IPS-15b (cell line): Measurements from ENCODE around the gene ISL2.

Source experiments
- H3K27me3 ChIP-seq: one replicate; pipeline ENCODE4 v1.6.1; 2013; ENCODE audit warnings: low read length; ENCODE audit not compliant: control insufficient read depth, insufficient read depth
- H3K36me3 ChIP-seq: one replicate; pipeline ENCODE4 v1.6.1; 2013; ENCODE audit warnings: low read length; ENCODE audit not compliant: control insufficient read depth, insufficient read depth
- H3K4me1 ChIP-seq: one replicate; pipeline ENCODE4 v1.6.1; 2013; ENCODE audit warnings: mild to moderate bottlenecking, low read length; ENCODE audit not compliant: control insufficient read depth, insufficient read depth
- H3K4me3 ChIP-seq: one replicate; pipeline ENCODE4 v1.5.1; 2013; ENCODE audit warnings: low read depth, low read length
- H3K9ac ChIP-seq: one replicate; pipeline ENCODE4 v1.6.1; 2013; ENCODE audit warnings: low read depth, mild to moderate bottlenecking, low read length
- H3K9me3 ChIP-seq: one replicate; pipeline ENCODE4 v1.6.1; 2013; ENCODE audit warnings: mild to moderate bottlenecking, low read length; ENCODE audit not compliant: control insufficient read depth, insufficient read depth

Gene ISL2

DNA sequence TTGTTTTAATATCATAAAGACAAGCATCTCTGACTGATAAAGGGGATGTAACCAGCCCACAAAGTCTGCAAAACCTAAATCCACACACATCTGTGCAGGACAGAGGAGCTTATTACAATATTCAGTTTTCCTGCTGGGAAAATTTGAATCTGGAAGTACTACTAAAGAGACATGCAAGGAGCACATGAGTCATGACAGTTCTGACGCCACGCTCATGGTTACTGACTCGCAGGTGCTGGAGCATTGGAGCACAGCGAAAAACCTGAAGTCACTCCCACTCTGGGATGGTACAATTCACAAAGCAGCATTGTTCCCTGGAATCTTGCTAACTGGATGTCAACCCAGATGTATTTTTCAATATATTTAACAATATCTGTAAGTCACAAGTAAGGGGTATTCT lies 7.6 kb upstream of the ISL2 start:
- Histone ChIP-seq H3K9me3 (no peaks in the 10 kb centered on the region), H3K9ac (no peak overlapping the region), H3K27me3 (peaks cover 11% of the 10 kb centered on the region), H3K4me1 (peaks cover under 1% of the 10 kb centered on the region), H3K36me3 (no peaks in the 10 kb centered on the region), H3K4me3 (no peak overlapping the region)

DNA sequence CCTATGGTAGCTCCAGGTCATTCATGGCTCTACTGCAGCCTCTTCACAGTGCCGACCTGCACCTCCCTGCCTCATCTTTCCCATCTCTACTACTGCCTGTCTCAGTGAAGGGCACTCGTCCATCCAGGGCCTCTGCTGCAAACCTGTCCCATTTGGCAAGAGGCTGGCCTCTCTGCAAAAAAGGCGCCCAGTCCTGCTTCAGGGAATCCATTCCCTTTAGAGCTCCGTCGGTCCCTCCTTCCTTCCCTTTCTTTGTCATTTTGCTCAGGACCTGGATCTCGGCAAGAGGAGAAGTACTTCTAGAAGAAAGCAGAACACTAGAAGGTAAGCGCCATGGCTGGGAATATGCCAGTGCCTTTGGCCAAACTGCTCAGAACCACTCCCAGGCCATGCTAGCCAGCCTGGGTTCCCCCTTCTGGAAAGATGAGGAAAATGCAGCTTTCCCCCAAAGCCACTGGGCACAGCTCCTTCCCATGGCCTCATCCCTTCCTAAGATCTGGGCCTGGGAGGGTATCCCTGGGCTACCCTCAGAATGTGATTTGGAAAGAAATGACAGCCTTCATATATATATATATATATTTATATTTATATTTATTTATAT lies 6.4 kb upstream of the ISL2 start:
- Histone ChIP-seq H3K9me3 (no peaks in the 10 kb centered on the region), H3K36me3 (no peaks in the 10 kb centered on the region), H3K4me1 (peaks cover 2% of the 10 kb centered on the region), H3K27me3 (peaks cover 16% of the 10 kb centered on the region), H3K9ac (no peak overlapping the region), H3K4me3 (no peak overlapping the region)

DNA sequence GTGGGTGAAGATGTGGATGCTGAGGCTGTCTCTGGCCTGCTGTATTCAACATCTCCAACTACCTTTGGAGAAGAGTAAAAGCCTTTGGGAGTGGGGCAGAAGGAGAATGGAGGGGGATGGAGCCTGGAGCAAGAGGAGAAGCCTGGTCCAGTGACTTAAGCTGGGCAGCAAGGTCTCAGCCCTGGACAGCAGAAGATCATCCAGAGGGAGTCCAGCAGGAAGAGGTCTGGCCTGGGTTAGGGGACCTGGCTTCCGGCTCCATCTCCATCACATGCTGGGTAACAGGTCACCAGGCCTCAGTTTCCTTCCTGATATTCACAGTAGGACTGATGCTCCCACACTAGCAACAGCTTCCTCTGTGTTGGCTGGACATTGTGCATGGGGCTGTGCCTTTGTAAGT lies 3.8 kb upstream of the ISL2 start:
- Histone ChIP-seq H3K27me3 (peaks cover 38% of the 10 kb centered on the region), H3K36me3 (no peaks in the 10 kb centered on the region), H3K9me3 (no peaks in the 10 kb centered on the region), H3K9ac (no peak overlapping the region), H3K4me3 (no peak overlapping the region), H3K4me1 (peaks cover 2% of the 10 kb centered on the region)

DNA sequence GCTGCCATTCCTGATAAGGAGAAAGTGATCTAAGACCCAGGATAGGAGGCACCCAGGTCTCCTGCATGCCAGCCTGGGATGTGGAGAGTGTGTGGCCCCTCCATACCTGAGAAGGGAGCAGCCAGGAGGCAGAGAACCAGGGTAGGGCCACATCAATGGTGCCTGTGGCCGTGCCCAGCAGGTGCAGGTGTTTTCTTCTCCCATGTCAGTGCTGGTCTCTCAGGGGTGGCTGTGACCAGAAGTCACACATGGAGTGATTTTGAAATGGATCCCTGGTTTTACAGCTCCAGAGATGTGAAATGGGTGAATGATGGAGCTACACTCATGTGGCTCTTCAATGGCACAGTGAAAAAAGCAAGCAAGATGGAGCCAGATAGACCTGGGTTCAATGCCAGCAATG lies 3.3 kb upstream of the ISL2 start:
- Histone ChIP-seq H3K4me3 (no peak overlapping the region), H3K9ac (no peak overlapping the region), H3K36me3 (no peaks in the 10 kb centered on the region), H3K27me3 (peaks cover 43% of the 10 kb centered on the region), H3K9me3 (no peaks in the 10 kb centered on the region), H3K4me1 (peaks cover 2% of the 10 kb centered on the region)

DNA sequence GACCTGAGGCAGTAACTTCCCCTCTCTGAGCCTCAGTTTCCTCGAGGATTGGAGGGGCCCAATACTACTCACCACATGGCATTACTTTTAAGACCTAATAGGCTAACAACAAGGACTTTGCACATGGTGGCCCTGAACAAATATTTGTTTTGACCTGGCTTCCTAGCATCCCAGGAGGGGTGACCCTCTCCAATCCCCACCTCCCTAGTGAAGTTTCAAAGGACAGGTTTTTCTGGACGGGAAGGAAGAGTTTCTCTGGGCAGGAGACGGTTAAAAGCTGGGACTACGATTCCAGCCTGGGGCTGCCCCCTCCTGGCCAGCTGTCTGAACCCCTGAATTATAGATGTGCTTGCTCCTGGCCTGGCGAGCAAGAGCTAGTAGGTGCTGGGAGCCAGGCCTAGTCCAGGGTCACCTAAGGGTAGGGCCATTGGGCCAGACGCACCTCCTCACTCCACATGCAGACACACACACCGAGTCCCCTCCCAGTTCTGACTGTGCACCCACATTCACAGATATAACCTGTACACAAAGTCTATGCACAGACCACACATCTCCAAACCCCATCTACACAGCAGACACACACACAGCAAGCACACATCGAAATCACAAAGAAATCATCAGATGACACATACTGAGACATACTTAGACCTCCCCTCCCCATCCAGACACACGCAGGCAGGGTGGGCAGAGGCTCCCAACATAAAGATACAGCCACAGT lies 2.7 kb upstream of the ISL2 start:
- Histone ChIP-seq H3K27me3 (peaks cover 49% of the 10 kb centered on the region), H3K36me3 (no peaks in the 10 kb centered on the region), H3K9me3 (no peaks in the 10 kb centered on the region), H3K9ac (no peak overlapping the region), H3K4me3 (no peak overlapping the region), H3K4me1 (peaks cover 2% of the 10 kb centered on the region)

DNA sequence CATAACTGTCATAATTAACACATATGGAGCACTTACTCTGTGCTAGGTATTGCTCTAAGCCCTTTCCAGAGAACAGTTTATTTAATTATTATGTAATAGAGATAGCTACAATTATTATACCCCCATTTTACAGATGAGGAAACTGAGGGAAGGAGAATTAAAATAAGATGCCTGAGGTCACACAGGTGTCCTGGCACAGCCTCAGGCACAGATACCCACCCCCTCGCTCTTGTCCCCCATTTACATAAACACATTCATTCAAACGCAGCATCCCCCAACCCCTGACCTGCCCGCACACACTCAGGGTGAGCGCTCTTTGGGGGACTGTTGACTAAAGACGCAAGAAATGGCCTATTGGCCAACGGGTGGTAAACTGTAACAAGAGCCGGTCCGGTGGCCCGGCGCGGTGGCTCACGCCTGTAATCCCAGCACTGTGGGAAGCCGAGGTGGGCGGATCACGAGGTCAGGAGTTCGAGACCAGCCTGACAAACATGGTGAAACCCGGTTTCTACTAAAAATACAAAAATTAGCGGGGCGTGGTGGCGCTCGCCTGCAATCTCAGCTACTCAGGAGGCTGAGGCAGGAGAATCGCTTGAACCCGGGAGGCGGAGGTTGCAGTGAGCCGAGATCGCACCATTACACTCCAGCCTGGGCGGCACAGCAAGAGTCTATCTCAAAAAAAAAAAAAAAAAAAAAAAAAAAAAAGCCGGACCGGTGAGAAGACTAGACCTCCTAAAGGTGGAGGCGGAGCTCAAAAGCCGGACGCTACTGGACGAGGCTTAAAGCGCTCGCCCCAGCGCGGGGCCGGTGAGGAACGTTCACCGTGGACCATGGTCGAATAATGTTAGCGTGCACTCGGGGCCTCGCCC lies 1.9 kb upstream of the ISL2 start:
- peaks cover 56% of the 10 kb centered on the region for H3K27me3 ChIP-seq

DNA sequence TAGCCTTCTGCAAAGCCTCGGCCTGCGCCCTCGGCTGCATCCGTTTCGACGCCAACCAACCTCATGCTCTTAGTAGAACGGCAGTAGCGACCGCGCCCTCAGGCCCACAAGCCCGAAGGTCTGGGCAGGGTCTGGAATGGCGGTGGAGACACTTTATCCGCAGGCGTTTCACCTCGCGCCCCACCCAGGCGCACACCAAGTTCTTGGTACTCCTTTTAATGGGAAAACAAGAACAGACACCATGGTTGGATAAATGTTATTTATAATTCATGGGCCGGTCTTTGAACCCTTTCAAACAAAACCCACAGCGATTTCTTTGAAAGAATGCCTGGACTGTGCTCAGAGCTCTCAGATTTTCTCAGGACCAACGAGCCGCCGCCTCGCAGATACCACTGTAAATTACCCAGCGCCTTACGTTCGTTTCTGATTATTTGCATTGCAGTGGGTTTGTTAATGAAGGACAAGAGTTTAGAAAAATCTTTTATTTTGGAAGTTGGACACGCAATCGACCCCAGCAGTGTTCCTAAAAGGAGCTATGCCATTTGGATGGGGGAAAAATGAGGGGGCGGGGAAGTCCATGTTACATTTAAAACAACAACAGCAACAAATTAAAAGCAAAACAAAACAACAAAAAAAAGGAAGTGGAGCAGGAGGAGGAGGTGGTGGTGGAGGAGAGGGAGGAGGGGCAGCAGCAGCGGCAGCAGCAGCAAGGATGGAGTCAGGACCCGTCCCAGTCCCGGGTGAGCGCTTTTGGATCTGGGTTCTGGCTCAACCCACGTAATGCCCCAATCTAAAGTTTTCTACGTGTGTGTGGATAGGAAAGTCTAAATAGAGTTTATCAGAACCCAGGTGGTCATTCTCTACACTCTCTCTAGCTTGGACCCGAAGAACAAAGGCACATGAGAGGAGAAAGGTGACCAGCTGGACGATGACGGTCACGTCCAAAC lies 993 bp upstream of the ISL2 start:
- no peaks in the 10 kb centered on the region for H3K9me3 ChIP-seq
- peak overlapping the region; percentile 41 for H3K9ac ChIP-seq
- H3K4me3 ChIP-seq, result peak overlapping the region; percentile 65
- no peaks in the 10 kb centered on the region for H3K36me3 ChIP-seq
- H3K27me3 ChIP-seq, result peaks cover 63% of the 10 kb centered on the region
- peaks cover 2% of the 10 kb centered on the region for H3K4me1 ChIP-seq

More for the DNA sequence above, 1.9 kb upstream of the ISL2 start:
- no peak overlapping the region for H3K9ac ChIP-seq
- peak overlapping the region; percentile 65 for H3K4me3 ChIP-seq
- no peaks in the 10 kb centered on the region for H3K9me3 ChIP-seq
- H3K4me1 ChIP-seq, result peaks cover 2% of the 10 kb centered on the region
- no peaks in the 10 kb centered on the region for H3K36me3 ChIP-seq

DNA sequence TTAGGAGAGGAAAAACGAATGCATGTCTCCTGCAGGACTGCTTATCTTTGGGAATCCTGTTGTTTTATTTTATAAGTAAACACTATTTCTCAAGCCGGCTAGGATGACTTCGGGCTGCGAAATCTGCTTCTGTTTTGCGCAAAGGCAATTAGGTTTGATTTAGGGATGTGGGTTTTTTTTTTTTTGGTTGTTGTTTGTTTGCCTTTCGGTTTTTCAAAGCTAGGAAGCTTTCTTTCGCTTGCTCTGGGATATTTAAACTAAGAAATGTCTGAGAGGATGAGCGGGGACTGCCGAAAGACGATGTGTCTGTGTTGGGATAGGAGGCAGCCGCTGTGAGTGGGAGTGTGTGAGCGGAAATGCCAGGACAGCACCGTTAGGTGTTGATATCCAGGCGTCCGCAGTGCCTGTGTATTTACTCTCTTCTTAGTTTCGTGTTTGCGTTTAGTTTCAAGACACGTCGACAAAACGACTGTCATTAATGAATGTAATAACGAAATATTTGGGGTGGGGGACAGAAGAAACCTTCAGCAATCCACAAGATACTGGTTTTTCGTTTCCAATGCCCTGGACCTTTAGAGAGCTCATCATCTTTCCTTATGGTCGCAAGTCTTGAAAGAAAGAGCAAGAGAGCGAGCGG lies 604 bp downstream of the ISL2 start:
- H3K4me3 ChIP-seq, result peak overlapping the region; percentile 45
- H3K36me3 ChIP-seq, result no peaks in the 10 kb centered on the region
- peaks cover 2% of the 10 kb centered on the region for H3K4me1 ChIP-seq
- peaks cover 79% of the 10 kb centered on the region for H3K27me3 ChIP-seq
- H3K9me3 ChIP-seq, result no peaks in the 10 kb centered on the region
- no peak overlapping the region for H3K9ac ChIP-seq

DNA sequence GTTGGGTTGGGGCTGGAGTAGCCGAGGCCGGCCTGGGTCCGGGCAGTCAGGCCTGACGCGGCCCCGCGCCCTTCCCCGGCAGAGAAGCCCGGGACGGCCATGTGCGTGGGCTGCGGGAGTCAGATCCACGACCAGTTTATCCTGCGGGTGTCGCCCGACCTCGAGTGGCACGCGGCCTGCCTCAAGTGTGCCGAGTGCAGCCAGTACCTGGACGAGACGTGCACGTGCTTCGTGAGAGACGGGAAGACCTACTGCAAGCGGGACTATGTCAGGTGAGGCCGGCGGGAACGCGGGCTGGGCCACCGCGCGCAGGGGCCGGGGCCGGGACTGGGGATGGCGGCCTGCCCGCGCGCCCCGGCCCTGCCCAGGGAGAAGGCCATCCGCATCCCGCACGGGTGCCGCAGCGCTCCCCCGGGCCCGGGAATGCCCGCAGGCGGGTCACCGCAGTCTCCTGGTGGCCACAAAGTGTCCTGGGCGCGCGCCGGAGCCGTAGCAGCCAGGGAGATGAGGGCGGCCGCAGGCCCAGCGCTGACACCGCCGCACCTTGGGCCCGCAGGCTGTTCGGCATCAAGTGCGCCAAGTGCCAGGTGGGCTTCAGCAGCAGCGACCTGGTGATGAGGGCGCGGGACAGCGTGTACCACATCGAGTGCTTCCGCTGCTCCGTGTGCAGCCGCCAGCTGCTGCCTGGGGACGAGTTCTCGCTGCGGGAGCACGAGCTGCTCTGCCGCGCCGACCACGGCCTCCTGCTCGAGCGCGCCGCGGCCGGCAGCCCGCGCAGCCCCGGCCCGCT lies 1.3 kb downstream of the ISL2 start:
- H3K9ac ChIP-seq, result no peak overlapping the region

DNA sequence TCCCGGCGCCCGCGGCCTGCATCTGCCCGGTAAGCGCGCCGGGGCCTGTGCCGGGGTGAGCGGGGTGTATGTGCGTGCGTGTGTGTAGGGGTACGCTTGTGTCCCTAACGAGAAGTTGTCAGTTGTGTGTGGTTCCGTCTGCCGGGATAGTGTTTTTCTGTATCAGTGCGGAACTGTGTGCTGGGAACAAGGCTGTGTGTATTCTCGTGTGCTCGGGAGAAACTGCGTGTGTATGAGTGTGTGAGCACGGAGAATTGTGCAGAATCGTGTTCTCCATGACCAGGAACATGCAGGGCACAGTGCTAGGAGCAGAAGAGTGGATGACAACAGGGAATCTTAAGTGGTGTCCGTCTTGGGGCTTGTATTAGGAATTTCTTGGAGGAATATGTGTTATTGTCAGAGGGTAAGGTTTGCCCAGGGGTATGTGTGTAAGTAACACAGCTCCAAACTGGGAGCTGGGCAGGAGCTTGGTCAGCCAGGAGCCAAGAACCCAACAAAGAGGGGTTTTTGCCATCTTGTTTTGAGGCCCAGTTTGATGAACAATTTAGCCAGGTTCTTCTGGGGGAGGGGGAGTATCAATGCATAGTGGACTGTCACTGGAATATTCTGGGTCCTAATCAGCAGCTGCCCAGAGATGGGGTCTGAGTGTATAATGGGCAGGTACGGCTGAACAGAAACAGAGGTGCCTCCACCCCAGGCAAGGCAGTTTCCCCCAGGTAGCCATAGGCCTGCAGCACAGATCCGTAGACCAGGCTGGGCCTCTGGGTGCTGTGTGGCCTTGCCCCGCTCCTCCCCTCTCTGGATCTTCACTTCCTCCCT lies 2.1 kb downstream of the ISL2 start:
- no peak overlapping the region for H3K9ac ChIP-seq
- peak overlapping the region; percentile 45 for H3K4me3 ChIP-seq

More for the DNA sequence above, 1.3 kb downstream of the ISL2 start:
- Histone ChIP-seq H3K9me3 (no peaks in the 10 kb centered on the region), H3K4me3 (peak overlapping the region; percentile 45), H3K36me3 (no peaks in the 10 kb centered on the region), H3K27me3 (peaks cover 83% of the 10 kb centered on the region), H3K4me1 (peaks cover 2% of the 10 kb centered on the region)

More for the DNA sequence above, 2.1 kb downstream of the ISL2 start:
- Histone ChIP-seq H3K4me1 (peaks cover 2% of the 10 kb centered on the region), H3K36me3 (no peaks in the 10 kb centered on the region), H3K27me3 (peaks cover 86% of the 10 kb centered on the region), H3K9me3 (no peaks in the 10 kb centered on the region)
